ENCODE measurements around the gene OR51B6. TPM values are rescaled to one million over a fixed set of nuclear protein-coding genes. Genes with fewer than 3 reads are reported as not detected.
"Not testable (repeated sequence)": the region's sequence is repeated elsewhere in the genome, so short reads cannot be mapped to it uniquely, and the experiment has no call there.

OR51B6 gene
- total RNA-seq, 1 donor from 2014 or later: not detected

DNA sequence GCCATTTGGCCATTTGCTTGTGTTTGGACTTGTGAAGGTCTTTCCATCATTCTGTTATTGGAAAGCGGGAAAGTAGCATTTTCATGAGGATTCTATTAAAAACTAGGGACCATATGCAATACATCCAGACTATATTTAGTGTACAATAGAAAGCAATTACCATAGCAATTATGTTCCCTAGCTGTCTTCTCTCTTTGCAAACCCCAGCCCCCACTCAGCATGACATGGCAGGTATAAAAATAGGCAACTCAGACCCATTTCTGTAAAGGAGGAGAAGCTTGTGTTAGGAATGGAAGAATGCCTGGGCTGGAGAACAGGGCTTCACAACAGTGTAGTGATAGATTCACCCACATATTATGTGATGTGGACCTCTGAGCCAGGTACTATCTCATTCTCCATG is 12.4 kb downstream of the OR51B6 start:
- FAIRE-seq: no peak
- DNase-seq (ENCODE audit: low spot score in 2 of 2): no peak

DNA sequence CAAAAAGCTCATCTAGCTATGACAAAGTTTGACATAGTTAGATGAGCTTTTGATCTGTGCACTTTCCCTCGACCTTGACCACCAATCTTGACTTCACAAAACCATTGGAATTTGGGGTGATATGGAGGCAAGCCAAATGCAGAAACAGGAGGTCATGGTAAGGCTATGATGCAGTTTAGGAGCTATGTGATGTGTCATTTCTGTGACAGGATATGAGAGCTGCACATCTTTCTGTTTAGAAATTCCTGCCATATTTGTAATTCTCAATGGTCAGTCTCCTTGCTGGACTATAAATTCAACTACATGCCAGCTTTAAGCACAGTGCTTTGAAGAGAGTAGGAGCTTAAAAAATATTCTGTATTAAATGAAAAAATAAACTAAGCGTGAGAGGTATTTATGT is 12.9 kb downstream of the OR51B6 start:
- no peak for DNase-seq (ENCODE audit: low spot score in 2 of 2)
- no peak for FAIRE-seq

DNA sequence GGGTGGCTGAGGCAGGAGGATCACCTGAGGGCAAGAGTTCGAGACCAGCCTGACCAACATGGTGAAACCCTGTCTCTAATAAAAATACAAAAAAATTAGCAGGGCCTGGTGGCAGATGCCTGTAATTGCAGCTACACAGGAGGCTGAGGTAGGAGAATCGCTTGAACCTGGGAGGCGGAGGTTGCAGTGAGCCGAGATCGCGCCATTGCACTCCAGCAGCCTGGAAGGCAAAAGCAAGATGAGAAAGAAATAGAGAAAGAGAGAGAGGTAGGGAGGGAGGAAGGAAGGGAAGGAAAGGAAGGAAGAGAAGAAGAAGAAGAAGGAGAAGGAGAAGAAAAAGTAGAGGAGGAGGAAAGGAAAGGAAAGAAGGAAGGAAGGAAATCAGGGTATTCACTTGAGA is 15.1 kb downstream of the OR51B6 start:
- not testable (repeated sequence) for FAIRE-seq; DNase-seq (ENCODE audit: low spot score in 2 of 2)

DNA sequence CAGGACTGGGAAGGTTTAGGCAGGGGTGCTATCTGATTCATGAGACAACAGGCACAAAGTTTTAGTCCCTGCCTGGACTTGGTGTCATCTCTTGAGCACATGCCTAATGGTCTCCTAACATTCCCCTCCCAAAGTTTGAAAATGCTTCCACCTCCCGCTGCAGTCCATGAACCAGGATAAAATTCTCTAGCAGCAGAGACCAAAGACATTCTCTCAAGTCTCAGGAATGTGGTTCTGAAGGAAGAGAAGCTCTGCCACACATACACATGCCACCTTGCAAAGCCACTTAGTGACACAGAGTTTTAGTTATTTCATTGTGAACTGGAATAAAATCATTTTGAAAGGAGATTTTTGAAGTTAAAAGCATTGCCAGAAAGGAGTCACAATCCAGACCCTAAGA is 15.5 kb downstream of the OR51B6 start:
- FAIRE-seq (no peak), DNase-seq (ENCODE audit: low spot score in 2 of 2) (no peak)

DNA sequence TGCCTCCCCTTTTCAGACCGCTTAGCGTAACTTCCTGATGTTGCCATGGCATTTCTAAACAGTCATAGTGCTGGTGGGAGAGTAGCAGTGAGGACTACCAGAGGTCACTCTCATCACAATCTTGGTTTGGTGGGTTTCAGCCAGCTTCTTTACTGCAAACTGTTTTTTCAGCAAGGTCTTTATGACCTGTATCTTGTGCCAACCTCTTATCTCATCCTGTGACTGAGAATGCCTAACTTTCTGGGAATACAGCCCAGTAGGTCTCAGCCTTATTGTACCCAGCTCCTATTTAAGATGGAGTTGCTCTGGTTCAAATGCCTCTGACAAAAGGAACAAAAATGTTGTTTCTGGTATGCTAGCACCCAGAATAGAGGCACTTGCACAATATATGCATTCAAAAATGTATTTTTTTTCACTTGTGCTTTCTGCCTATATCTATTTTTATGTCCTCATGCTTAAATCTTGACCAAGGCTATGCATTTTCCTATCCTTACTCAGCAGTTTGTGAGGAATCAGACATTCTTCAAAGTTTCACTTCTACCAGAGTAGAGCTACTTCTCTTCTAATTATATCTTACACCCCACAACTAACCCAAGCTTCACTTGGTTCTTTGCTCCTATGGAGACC is 16.3 kb downstream of the OR51B6 start:
- FAIRE-seq: no peak
- no peak for DNase-seq (ENCODE audit: low spot score in 2 of 2)

DNA sequence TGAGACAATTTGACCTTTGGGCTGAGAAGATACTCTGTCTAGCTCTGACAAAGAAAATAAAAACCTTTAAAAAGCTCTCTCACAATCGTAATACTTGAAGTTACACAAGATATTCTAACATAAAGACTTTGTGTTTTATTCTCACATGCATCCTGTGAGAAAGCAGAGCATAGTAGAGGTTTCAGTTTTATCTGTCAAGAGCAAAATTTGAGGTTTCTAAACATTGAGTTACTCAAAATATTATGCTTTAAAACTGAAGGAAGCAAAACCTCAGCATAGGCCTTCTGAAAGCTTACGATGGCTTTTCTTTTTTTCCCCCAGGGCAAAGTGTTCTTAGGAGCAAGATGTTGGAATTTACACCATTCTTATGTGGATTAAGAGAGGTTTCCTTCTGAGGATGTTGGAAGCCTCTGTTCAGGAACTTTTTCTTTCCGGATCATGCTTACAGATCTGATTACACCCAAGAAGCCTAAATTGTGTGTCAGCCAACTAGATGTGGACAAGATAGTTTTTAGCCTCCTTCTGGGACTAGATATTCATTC is 17.3 kb downstream of the OR51B6 start:
- DNase-seq (ENCODE audit: low spot score in 2 of 2) (no peak), FAIRE-seq (no peak)

DNA sequence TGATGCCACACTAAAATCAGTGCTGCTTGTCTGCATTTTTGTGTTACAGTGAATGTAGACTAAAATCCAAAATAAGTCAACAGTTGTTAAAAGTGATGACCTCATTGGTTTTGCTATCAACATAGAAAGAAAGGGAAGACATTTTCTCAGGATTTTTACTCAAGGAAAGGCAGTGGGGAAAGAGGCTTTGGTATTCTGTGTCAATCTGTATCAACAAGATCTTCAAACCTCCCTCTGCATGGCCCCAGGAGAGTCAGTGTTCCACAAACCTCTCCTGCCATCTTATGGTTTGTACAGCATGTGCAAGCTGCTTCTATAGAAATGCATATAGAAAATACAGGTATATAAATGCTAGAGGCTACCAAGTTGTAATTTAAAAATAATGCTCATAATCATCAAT is 18.5 kb downstream of the OR51B6 start:
- FAIRE-seq (no peak), DNase-seq (ENCODE audit: low spot score in 2 of 2) (peak in 1 of 2 donors; percentile 3)

DNA sequence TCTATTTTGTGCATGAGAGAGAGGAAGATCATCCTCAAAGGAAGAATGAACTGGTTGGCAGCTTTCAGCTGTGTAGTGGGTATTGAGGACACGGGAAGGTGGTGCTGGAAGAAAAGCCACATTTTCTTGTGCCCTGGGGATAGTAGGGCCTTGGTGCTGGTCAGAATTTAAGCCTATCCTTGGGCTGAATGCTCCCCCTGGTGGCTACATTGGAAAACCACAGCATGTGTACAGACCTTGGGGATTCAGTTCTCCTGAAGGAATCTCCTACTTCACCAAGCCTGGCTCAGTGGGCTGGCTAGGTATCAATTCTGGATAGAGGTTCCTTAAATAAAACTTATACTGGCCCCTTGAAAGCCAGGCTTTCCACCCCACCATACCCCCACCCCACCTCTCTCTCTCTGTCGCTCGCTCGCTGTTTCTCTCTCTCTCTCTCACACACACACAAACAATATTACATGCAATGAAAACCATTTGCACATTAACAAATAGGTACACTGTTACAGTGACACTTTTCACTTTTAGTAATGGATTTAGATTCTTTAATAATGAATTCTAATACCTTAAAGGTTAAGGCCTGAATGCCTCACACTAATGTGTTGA is 29.5 kb downstream of the OR51B6 start:
- FAIRE-seq: no peak
- DNase-seq (ENCODE audit: low spot score in 2 of 2): peak; percentile 1 to 13

DNA sequence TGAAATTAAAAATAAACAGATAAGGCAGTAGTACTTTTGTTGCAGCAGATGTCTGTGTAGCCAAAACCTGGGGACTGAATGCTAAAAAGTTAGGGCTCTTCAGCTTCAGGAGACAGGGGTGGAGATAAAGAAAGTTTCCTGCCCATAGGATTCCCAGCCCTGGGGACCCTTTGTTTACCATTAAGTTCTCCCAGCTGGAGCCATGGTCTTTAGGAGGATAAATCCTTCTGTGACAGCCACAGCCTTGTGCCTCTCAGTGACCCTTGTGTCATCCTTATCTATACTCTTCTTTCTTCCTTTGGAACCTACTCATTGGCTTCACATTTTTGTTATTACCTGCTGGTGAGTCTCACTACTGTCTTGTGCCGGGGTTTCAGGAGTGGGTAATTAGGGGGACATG is 32.3 kb downstream of the OR51B6 start, which contains the start of gene OR51M1:
OR51M1 (plus strand) TSS at position 237 of the 400 bp plus-strand sequence. CDS start 5,587 bp downstream, outside the sequence.
- DNase-seq (ENCODE audit: low spot score in 2 of 2): no peak
- no peak for FAIRE-seq

DNA sequence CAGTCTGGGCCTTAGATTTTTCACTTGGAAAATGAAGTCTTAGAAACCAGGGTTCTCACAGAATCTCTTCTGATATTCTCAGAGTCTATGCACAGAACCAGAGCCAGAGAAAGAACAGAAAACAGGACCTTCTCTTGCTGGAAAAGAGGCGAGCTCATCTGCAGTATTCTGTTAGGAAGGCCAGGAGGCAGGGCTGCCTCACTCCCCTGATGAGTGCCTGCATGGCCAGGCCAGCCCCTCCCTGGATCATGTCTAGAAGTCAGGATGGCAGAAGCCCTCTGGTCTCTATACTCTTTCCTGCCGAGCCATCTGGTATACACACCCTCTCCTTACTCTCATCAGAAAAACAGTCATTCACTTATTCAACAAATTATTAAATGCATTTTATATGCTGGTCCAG is 33.0 kb downstream of the OR51B6 start:
- DNase-seq (ENCODE audit: low spot score in 2 of 2) (no peak), FAIRE-seq (no peak)

DNA sequence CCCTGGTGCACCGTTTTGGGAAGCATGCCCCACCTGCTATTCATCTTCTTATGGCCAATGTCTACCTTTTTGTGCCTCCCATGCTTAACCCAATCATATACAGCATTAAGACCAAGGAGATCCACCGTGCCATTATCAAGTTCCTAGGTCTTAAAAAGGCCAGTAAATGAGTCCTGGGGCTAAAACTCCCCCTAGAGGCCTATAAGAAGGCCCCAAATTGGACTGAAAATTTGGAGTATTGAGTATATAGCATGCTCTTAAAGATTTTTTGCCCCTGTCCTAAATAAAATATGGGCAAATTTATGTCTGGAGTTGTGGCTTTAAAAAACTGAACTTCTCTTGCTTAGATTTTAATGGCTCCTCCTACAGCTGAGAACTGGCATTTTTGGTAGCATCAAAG is 38.9 kb downstream of the OR51B6 start:
- FAIRE-seq (no peak), DNase-seq (ENCODE audit: low spot score in 2 of 2) (no peak)

DNA sequence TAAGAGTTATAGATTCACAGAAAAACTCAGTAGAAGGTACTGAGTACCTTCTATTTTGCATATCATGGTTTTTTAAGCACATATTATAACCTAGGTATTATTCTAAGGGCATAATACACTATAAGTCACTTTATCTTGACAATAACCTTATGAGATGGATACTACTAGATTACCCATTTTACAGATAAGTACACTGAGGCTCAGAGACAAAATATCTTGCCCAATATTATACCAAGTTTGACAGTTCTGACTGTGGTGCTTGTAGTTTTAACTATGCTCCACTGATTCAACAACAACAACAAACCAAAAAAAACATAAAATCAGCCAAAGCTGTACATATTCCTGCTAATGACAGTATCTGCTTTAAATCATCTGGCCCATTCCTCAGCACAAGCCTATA is 42.8 kb downstream of the OR51B6 start:
- FAIRE-seq: no peak
- DNase-seq (ENCODE audit: low spot score in 2 of 2): no peak

DNA sequence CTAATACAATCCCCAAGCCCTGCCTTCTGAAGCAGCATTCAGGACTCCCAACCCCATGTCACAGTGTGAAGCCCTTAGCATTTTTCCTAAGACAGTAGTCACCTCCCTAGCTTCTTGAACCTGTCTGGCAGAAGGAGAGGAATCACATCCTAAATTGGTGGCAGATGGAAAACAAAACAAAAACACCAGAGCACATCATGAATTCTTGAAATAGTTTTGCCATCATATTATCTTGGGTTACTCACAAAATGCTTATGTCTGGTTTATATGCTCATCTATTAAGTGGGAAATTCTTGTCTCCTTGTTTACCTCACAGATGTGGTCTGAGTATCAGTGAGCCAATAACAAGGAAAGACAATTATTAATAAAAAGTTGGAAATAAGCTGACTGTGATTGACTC is 47.6 kb downstream of the OR51B6 start:
- FAIRE-seq (no peak), DNase-seq (ENCODE audit: low spot score in 2 of 2) (no peak)

Small RNA genes lying within 50 kb of the gene (small RNA-seq; reads per million reads assigned to genes)
- not detected for gene AC104389.3

Other genes with a start within 250 kb of the OR51B6 start
- not detected for gene OR52A5, start 213.2 kb upstream of the OR51B6 start, total RNA-seq
- under 0.01 TPM for gene OR52A1, start 196.8 kb upstream of the OR51B6 start, total RNA-seq
- gene OR51V1, start 150.8 kb upstream of the OR51B6 start, total RNA-seq: not detected
- gene HBB, start 124.4 kb upstream of the OR51B6 start, total RNA-seq: 552 TPM
- gene HBD, start 117.0 kb upstream of the OR51B6 start, total RNA-seq: not detected
- 2.0 TPM for gene HBG1, start 101.7 kb upstream of the OR51B6 start, total RNA-seq
- gene HBG2, start 96.7 kb upstream of the OR51B6 start, total RNA-seq: 2,646 TPM
- 15.1 TPM for gene HBE1, start 81.6 kb upstream of the OR51B6 start, total RNA-seq
- 0.41 TPM for gene OR51B4, start 49.6 kb upstream of the OR51B6 start, total RNA-seq
- gene OR51B2, start 27.2 kb upstream of the OR51B6 start, total RNA-seq: 0.41 TPM
- gene OR51B5, start 8.0 kb upstream of the OR51B6 start, total RNA-seq: 0.82 TPM
- not detected for gene OR51M1, start 32.3 kb downstream of the OR51B6 start, total RNA-seq
- gene OR51Q1, start 70.6 kb downstream of the OR51B6 start, total RNA-seq: not detected
- not detected for gene OR51I1, start 90.0 kb downstream of the OR51B6 start, total RNA-seq
- not detected for gene OR51I2, start 97.8 kb downstream of the OR51B6 start, total RNA-seq
- not detected for gene OR52D1, start 137.2 kb downstream of the OR51B6 start, total RNA-seq
- under 0.01 TPM for gene UBQLN3, start 158.4 kb downstream of the OR51B6 start, total RNA-seq
- gene UBQLNL, start 165.2 kb downstream of the OR51B6 start, total RNA-seq: under 0.01 TPM
- gene OR52H1, start 197.0 kb downstream of the OR51B6 start, total RNA-seq: 0.41 TPM
- gene OR52B6, start 229.4 kb downstream of the OR51B6 start, total RNA-seq: not detected
- gene TRIM6, start 245.1 kb downstream of the OR51B6 start, total RNA-seq: 0.41 TPM